Naive thymus-derived CD4-positive, alpha-beta T cell (primary cell): ENCODE data around the gene PDK2. TPM values are rescaled to one million over a fixed set of nuclear protein-coding genes. Genes with fewer than 3 reads are reported as not detected.

Experiments
- ATAC-seq: fragments of 150-1000 bp; cut with Tn5 transposase; 2 replicates; pipeline ENCODE4 v1.10.0; 2021; ENCODE audit warnings: mild to moderate bottlenecking, moderate library complexity
- CTCF ChIA-PET: fragments of 350-600 bp; sonication (Branson Sonifier 250); formaldehyde crosslinking; loops from one replicate; lab custom pipeline; 2021; ENCODE audit warnings: antibody characterized with exemption; lab: Charles Lee
- POLR2A ChIA-PET: fragments of 350-600 bp; sonication (Branson Sonifier 250); formaldehyde crosslinking; loops from one replicate; lab custom pipeline; 2021; ENCODE audit warnings: antibody characterized with exemption, inconsistent platforms; lab: Charles Lee
- DNase-seq, 9 donors: peaks; one replicate each; pipeline versions ENCODE4 v3.0.0 to v3.0.0-alpha.2; 2020 to 2022; ENCODE audit warnings: mixed read lengths in 1 of 9
- H3K27ac ChIP-seq: one replicate; pipeline ENCODE4 v1.7.0; 2013; ENCODE audit warnings: mild to moderate bottlenecking, low read depth, low read length, moderate library complexity
- H3K27me3 ChIP-seq, 2 donors: one replicate each; pipeline ENCODE4 v1.7.0; 2013; ENCODE audit warnings: low read length in 2 of 2, mild to moderate bottlenecking in 2 of 2, moderate library complexity in 2 of 2; ENCODE audit not compliant: control insufficient read depth in 2 of 2, insufficient read depth in 2 of 2
- H3K36me3 ChIP-seq, 3 experiments: 1 replicate in 2 of 3; 2 replicates in 1 of 3; pipeline ENCODE4 v1.7.0; 2013; ENCODE audit warnings: low read length in 3 of 3, mild to moderate bottlenecking in 3 of 3, moderate library complexity in 1 of 3; ENCODE audit not compliant: insufficient read depth in 3 of 3, control insufficient read depth in 2 of 3
- H3K4me1 ChIP-seq, 2 donors: one replicate each; pipeline ENCODE4 v1.7.0; 2013; ENCODE audit warnings: low read length in 2 of 2, mild to moderate bottlenecking in 2 of 2, moderate library complexity in 1 of 2; ENCODE audit not compliant: control insufficient read depth in 2 of 2, insufficient read depth in 2 of 2
- H3K4me3 ChIP-seq: 2 replicates; pipeline ENCODE4 v1.7.0; 2013; ENCODE audit warnings: mild to moderate bottlenecking, low read length
- H3K9me3 ChIP-seq, 3 experiments: 1 replicate in 2 of 3; 2 replicates in 1 of 3; pipeline ENCODE4 v1.7.0; 2013; ENCODE audit warnings: low read length in 3 of 3; ENCODE audit not compliant: control insufficient read depth in 2 of 3
- H3K27ac Mint-ChIP-seq, 9 donors: one replicate each; pipeline ENCODE4 v1.8.0; 2020 to 2022; ENCODE audit warnings: mixed read lengths in 9 of 9, mild to moderate bottlenecking in 8 of 9, moderate library complexity in 5 of 9, inconsistent platforms in 2 of 9
- H3K27me3 Mint-ChIP-seq, 5 donors: one replicate each; pipeline ENCODE4 v1.8.0; 2021 to 2022; ENCODE audit warnings: mixed read lengths in 5 of 5, mild to moderate bottlenecking in 1 of 5
- H3K36me3 Mint-ChIP-seq, 5 donors: one replicate each; pipeline ENCODE4 v1.8.0; 2020 to 2022; ENCODE audit warnings: mixed read lengths in 5 of 5, mild to moderate bottlenecking in 3 of 5, inconsistent platforms in 1 of 5
- H3K4me1 Mint-ChIP-seq, 7 donors: one replicate each; pipeline ENCODE4 v1.8.0; 2020 to 2022; ENCODE audit warnings: mixed read lengths in 7 of 7, mild to moderate bottlenecking in 3 of 7, inconsistent platforms in 1 of 7
- H3K4me3 Mint-ChIP-seq, 10 donors: one replicate each; pipeline ENCODE4 v1.8.0; 2020 to 2022; ENCODE audit warnings: mild to moderate bottlenecking in 10 of 10, mixed read lengths in 10 of 10, moderate library complexity in 6 of 10, inconsistent platforms in 2 of 10
- H3K9me3 Mint-ChIP-seq, 11 donors: one replicate each; pipeline ENCODE4 v1.8.0; 2020 to 2022; ENCODE audit warnings: mixed read lengths in 11 of 11, mild to moderate bottlenecking in 4 of 11, inconsistent platforms in 1 of 11, moderate library complexity in 1 of 11
- intact Hi-C, 2 donors: fragments of 100-400 bp; cut with micrococcal nuclease; formaldehyde crosslinking; loops; one replicate each; pipeline ENCODE4 v1.15.1; 2023
- polyA plus RNA-seq, 2 donors: library from polyadenylated mRNA; unstranded; fragments of 300-500 nt; fragmentation: Illumina TruSeq; gene quantifications; one replicate each; pipeline ENCODE4 v1.2.3, GENCODE V29; 2021
- total RNA-seq, 6 experiments: library from RNA in 5 of 6; stranded (reverse) in 5 of 6; gene quantifications; 1 replicate in 5 of 6; 2 replicates in 1 of 6; pipeline ENCODE4 v1.2.3 and lab custom pipeline; 2021 to 2026

Gene PDK2
- total and polyA plus RNA-seq, 7 experiments from 2014 or later: 16.7 to 50.4 (median 37.2) TPM

- CTCF ChIA-PET: interaction anchor here (1.3 to 3.7 kb wide), 3 partner anchors 20 to 47 kb away, joined by 5 to 12 read pairs (median 8); no protein-coding TSS in a partner anchor
- peaks cover 4 to 9% of the 10 kb centered on the region in 2 donors for H3K27me3 ChIP-seq
- no peak overlapping the region for H3K4me3 Mint-ChIP-seq
Measured at GRCh38 chr17:50114401-50114800, 19.2 kb downstream of the PDK2 start.

GRCh38 chr17:50114849-50115357 is 19.8 kb downstream of the PDK2 start:
- Histone ChIP-seq H3K36me3 (peaks cover 0 to 13% (median 0%) of the 10 kb centered on the region in 3 experiments), H3K27me3 (peaks cover 4 to 9% of the 10 kb centered on the region in 2 donors), H3K4me3 (no peak overlapping the region), H3K9me3 (no peaks in the 10 kb centered on the region), H3K4me1 (peaks cover 0 to 4% of the 10 kb centered on the region in 2 donors), H3K27ac (no peak overlapping the region)
- DNase-seq (peak in 6 of 9 donors; percentile 35 to 47 (median 41)), ATAC-seq (peak; percentile 48)
- Mint-ChIP-seq H3K27ac (peak overlapping the region in 2 of 9 donors; percentile 61 to 68), H3K9me3 (peaks cover 0 to 2% (median 0%) of the 10 kb centered on the region in 11 donors), H3K36me3 (no peaks in the 10 kb centered on the region), H3K27me3 (peaks cover 14 to 44% (median 26%) of the 10 kb centered on the region in 5 donors), H3K4me1 (peaks cover 7 to 18% (median 12%) of the 10 kb centered on the region in 7 donors), H3K4me3 (peak overlapping the region in 2 of 10 donors; percentile 5 to 32)
- intact Hi-C loops: loop anchor here in 1 of 2 donors (1.0 to 2.0 kb wide), 2 partner anchors 46 to 84 kb away; no protein-coding TSS in a partner anchor
- ChIA-PET CTCF (interaction anchor here (0.6 to 3.7 kb wide), 4 partner anchors 21 to 763 kb away, joined by 4 to 12 read pairs (median 6); no protein-coding TSS in a partner anchor), POLR2A (interaction anchor here (0.9 to 1.0 kb wide), 2 partner anchors 24 to 47 kb away, joined by 3 read pairs; no protein-coding TSS in a partner anchor)

More at GRCh38 chr17:50114401-50114800, 19.2 kb downstream of the PDK2 start:
- Mint-ChIP-seq H3K4me1 (peaks cover 7 to 18% (median 12%) of the 10 kb centered on the region in 7 donors), H3K9me3 (peaks cover 0 to 2% (median 0%) of the 10 kb centered on the region in 11 donors), H3K27ac (no peak overlapping the region), H3K36me3 (peaks cover 0 to under 1% (median 0%) of the 10 kb centered on the region in 5 donors), H3K27me3 (peaks cover 9 to 39% (median 21%) of the 10 kb centered on the region in 5 donors)
- H3K4me3 ChIP-seq: no peak overlapping the region
- H3K36me3 ChIP-seq: peaks cover 0 to 18% (median 0%) of the 10 kb centered on the region in 3 experiments
- ATAC-seq (no peak), DNase-seq (no peak)
- H3K9me3 ChIP-seq: no peaks in the 10 kb centered on the region
- intact Hi-C loops: loop anchor here in 1 of 2 donors (2.0 kb wide), 1 partner anchor 84 kb away; no protein-coding TSS in a partner anchor
- H3K27ac ChIP-seq: no peak overlapping the region
- H3K4me1 ChIP-seq: peaks cover 0 to 4% of the 10 kb centered on the region in 2 donors
- POLR2A ChIA-PET: interaction anchor here (0.9 to 1.0 kb wide), 2 partner anchors 25 to 48 kb away, joined by 3 read pairs; no protein-coding TSS in a partner anchor

GRCh38 chr17:50115756-50116155 is 20.6 kb downstream of the PDK2 start:
- peaks cover 0 to 3% (median 0%) of the 10 kb centered on the region in 11 donors for H3K9me3 Mint-ChIP-seq
- CTCF ChIA-PET: interaction anchor here (0.6 to 3.7 kb wide), 4 partner anchors 22 to 764 kb away, joined by 4 to 12 read pairs (median 6); no protein-coding TSS in a partner anchor

GRCh38 chr17:50117202-50118051 is 22.3 kb downstream of the PDK2 start:
- ATAC-seq: peak; percentile 94
- Histone ChIP-seq H3K27me3 (peaks cover 4 to 9% of the 10 kb centered on the region in 2 donors), H3K27ac (no peak overlapping the region), H3K36me3 (no peaks in the 10 kb centered on the region), H3K4me1 (peaks cover 0 to 4% of the 10 kb centered on the region in 2 donors), H3K9me3 (no peaks in the 10 kb centered on the region), H3K4me3 (peak overlapping the region; percentile 30)
- ChIA-PET POLR2A (interaction anchor here (0.6 kb wide), 1 partner anchor 561 kb away, joined by 3 read pairs; no protein-coding TSS in a partner anchor), CTCF (interaction anchor here (0.6 to 3.7 kb wide), 10 partner anchors 20 to 71 kb away, joined by 3 to 12 read pairs (median 3); no protein-coding TSS in a partner anchor)
- Mint-ChIP-seq H3K4me1 (peaks cover 7 to 18% (median 12%) of the 10 kb centered on the region in 7 donors), H3K27me3 (peaks cover 24 to 68% (median 32%) of the 10 kb centered on the region in 5 donors), H3K9me3 (peaks cover 0 to 5% (median 0%) of the 10 kb centered on the region in 11 donors), H3K27ac (no peak overlapping the region), H3K36me3 (no peaks in the 10 kb centered on the region), H3K4me3 (peak overlapping the region in 9 of 10 donors; percentile 32 to 73 (median 62))
- intact Hi-C loops: loop anchor here in 1 of 2 donors (1.0 kb wide), 4 partner anchors 22 to 180 kb away; partner anchors contain the start of gene PDK2
- DNase-seq: peak; percentile 38 to 70 (median 58)

More at GRCh38 chr17:50115756-50116155, 20.6 kb downstream of the PDK2 start:
- no peak overlapping the region for H3K27ac ChIP-seq
- Mint-ChIP-seq H3K4me3 (no peak overlapping the region), H3K36me3 (no peaks in the 10 kb centered on the region), H3K4me1 (peaks cover 7 to 18% (median 12%) of the 10 kb centered on the region in 7 donors), H3K27me3 (peaks cover 16 to 53% (median 31%) of the 10 kb centered on the region in 5 donors), H3K27ac (no peak overlapping the region)
- no peak overlapping the region for H3K4me3 ChIP-seq
- DNase-seq (no peak), ATAC-seq (no peak)
- POLR2A ChIA-PET: interaction anchor here (1.2 kb wide), 1 partner anchor 32 kb away, joined by 3 read pairs; no protein-coding TSS in a partner anchor
- peaks cover 4 to 9% of the 10 kb centered on the region in 2 donors for H3K27me3 ChIP-seq
- peaks cover 0 to 4% (median 0%) of the 10 kb centered on the region in 3 experiments for H3K36me3 ChIP-seq
- H3K4me1 ChIP-seq: peaks cover 0 to 4% of the 10 kb centered on the region in 2 donors
- H3K9me3 ChIP-seq: no peaks in the 10 kb centered on the region
- intact Hi-C loops: loop anchor here in 1 of 2 donors (1.0 to 2.0 kb wide), 2 partner anchors 46 to 83 kb away; no protein-coding TSS in a partner anchor

GRCh38 chr17:50118076-50118827 is 23.1 kb downstream of the PDK2 start:
- intact Hi-C loops: no loop called here
- ChIA-PET POLR2A (interaction anchor here (0.7 kb wide), 1 partner anchor 26 kb away, joined by 4 read pairs; no protein-coding TSS in a partner anchor), CTCF (interaction anchor here (0.8 to 1.7 kb wide), 2 partner anchors 24 to 40 kb away, joined by 4 to 6 read pairs; no protein-coding TSS in a partner anchor)
- H3K27me3 ChIP-seq: peaks cover 4 to 9% of the 10 kb centered on the region in 2 donors
- H3K27ac ChIP-seq: no peak overlapping the region
- ATAC-seq (no peak), DNase-seq (no peak)
- Mint-ChIP-seq H3K4me3 (peak overlapping the region in 2 of 10 donors; percentile 20 to 49), H3K27ac (peak overlapping the region in 1 of 9 donors; percentile 39), H3K36me3 (no peaks in the 10 kb centered on the region), H3K4me1 (peaks cover 7 to 18% (median 13%) of the 10 kb centered on the region in 7 donors), H3K9me3 (peaks cover 0 to 5% (median 0%) of the 10 kb centered on the region in 11 donors), H3K27me3 (peaks cover 24 to 75% (median 32%) of the 10 kb centered on the region in 5 donors)
- no peaks in the 10 kb centered on the region for H3K9me3 ChIP-seq
- H3K36me3 ChIP-seq: no peaks in the 10 kb centered on the region
- peaks cover 0 to 4% of the 10 kb centered on the region in 2 donors for H3K4me1 ChIP-seq
- H3K4me3 ChIP-seq: no peak overlapping the region
